ENCODE data around the gene SCAMP1.
"Not testable (repeated sequence)": the region's sequence is repeated elsewhere in the genome, so short reads cannot be mapped to it uniquely, and the experiment has no call there.

SCAMP1 gene

GRCh38 chr5:78359831-78360673, at the start of gene SCAMP1:
TSS of gene SCAMP1 (plus strand) at chr5:78360617. CDS start at chr5:78360672, 55 bp downstream.
- DNase-seq, result peak; percentile 98

DNA sequence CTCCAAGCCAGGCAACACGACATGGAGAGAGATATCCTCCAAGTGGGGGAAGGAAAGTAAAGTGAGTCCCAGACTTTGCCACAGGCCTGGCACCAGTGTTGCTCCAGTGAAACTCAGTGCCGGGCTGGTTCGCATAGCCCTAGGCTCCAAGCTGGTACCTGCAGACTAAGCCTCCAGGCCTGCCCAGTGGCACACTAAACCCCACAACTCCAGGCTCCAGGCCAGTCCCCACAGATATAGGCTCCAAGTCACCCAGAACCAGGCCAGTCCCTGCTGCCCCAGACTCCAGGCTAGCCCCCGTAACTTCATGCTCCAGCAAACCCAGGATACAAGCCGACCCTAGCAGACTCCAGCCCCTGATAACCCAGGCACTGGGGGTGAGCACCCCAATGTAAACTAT, 42.9 kb upstream of the SCAMP1 start:
- no peak for DNase-seq

- DNase-seq, result no peak
Measured at GRCh38 chr5:78318337-78318736, 42.1 kb upstream of the SCAMP1 start.

DNA sequence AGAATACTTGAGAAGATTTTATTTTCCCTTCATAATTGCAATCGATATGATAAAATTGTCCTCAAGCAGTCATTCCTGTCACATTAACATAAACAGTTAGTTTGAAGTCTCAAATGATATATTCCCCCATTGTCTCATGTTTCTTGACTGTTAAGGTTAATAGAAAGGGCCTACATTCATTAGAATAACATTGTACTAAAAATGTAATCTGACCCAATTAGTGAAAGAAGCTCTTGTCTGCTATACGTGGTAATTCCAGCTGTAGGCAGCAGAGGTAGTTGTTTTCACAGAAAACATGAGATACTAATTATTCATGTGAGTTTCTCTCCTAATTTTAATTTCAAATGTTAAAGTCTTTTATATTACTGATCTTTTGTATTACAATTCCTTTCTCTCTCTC, 40.0 kb upstream of the SCAMP1 start:
- peak; percentile 47 for DNase-seq

DNA sequence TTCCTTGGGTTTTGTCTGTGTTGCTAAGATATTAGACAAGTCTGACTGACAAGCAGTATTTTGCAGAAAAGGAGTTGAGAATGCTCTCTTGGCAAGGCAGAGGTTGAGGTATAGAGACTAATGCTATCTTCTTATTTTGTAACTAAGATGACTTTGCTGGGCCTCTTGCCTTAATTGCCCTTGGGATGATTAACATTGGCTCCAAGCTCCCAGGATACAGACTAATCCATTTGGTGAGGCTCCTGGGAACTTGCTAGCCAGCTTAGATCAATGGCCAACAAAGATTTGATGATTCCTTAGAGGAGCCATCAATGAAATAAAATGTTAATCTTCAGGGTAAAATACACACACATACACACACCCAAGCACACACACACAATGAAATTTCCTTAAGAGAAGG, 37.2 kb upstream of the SCAMP1 start:
- no peak for DNase-seq

DNA sequence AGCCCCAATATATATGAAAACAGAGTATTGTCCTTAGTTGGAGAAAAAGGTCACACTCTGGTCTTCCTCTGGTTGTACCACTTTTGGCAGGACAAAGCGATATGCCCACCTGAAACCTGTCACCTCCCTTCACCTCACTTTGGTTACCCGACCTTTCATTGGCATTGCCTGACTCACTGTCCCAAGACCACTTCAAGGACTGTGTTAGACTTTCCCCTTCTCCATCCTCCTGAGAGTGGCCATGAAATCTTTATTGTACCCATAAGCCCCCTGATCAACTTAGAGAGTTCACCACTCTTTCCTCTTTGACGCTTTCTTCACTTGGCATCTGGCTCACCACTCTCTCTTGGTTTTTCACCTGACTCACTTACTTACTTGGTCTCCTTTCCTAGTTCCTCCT, 33.5 kb upstream of the SCAMP1 start:
- no peak for DNase-seq

GRCh38 chr5:78327761-78328510, 32.5 kb upstream of the SCAMP1 start:
- no peak for DNase-seq

DNA sequence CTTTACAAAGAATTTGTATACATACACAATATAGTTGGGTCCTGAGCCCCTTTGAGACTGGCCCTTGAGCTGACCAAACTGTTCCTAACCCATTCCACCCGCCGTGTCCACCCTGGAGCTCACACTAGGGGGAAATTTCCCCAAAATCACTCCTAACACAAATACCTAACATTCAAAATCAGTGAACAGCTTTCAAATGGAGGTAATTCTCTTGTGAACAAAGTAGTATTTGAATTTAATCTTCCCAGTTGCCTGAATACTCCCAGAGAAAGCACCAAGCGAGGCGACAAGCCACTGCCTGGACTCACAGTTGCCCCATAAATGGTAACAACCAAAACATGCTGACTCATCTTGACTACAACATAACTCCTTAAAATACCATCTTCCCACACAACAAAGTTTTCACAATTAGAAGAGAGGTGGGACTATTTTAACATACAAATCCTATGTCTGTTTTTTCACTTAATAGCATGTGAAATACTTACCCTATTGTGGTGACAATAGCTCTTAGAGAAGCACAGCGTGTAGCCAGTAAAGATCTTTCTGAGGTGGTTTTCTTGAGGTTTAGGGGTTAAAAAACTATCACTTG, 31.7 kb upstream of the SCAMP1 start:
- DNase-seq, result peak; percentile 34

- no peak for DNase-seq
Measured at GRCh38 chr5:78331523-78332080, 28.8 kb upstream of the SCAMP1 start.

GRCh38 chr5:78334811-78335210, 25.6 kb upstream of the SCAMP1 start:
- no peak for DNase-seq

- DNase-seq, result no peak
Measured at GRCh38 chr5:78335976-78336375, 24.4 kb upstream of the SCAMP1 start.

DNA sequence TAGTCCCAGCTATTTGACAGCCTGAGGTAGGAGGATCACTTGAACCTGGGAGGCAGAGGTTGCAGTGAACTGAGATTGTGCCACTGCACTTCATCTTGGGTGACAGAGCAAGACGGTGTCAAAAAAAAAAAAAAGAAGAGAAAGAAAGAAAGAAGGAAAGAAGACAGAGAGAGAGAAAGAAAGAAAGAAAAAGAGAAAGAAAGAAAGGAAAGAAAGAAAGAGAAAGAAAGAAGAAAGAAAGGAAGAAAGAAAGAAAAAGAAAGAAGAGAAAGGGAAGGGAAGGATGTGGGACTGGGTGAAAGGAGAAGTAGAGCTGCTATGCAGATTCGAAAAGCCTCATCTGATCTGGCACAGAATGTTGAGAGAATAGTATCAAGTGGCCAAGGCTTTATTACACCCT, 23.7 kb upstream of the SCAMP1 start:
- peak; percentile 17 for DNase-seq

- peak; percentile 76 for DNase-seq
Measured at GRCh38 chr5:78339617-78340436, 20.6 kb upstream of the SCAMP1 start.

DNA sequence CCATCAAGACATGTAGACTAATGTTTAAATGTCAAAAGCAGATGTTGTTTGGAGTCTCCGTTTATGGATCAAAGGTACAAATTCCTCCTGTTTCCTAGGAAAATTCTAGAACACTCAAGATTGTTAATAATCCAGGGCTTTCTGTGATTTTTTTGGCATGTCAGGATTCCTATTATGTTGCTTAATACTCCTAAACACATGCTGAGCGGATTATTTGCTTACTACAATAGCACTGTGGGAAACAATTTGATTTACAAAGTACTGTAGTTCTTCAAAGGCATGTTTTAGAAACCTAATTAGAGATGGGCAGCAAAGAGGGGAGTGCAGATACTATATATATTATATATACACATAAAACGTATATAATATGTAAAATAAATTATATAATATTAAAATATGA, 19.0 kb upstream of the SCAMP1 start:
- DNase-seq, result no peak

GRCh38 chr5:78345485-78345884, 14.9 kb upstream of the SCAMP1 start:
- peak; percentile 19 for DNase-seq

DNA sequence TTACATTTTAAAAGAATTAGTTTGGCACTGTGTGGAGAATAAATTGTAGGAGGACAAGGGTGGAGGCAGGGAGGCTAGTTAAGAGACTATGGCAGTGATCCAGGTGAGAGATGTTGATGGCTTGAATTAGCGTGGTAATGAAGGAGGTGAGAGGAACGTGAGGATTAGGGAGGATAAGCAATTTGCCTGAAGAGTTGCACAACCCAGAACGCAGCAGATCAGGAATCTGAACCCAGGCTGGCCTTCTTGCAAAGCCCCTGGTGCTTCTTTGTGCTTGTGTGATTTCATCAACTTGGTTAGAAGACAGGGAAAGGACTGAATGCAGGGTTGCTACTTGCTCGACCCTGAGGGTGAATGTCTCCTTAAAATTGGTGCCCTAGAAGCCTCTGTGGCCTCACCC, 6.9 kb upstream of the SCAMP1 start:
- no peak for DNase-seq

- peak; percentile 38 for DNase-seq
Measured at GRCh38 chr5:78354066-78354670, 6.2 kb upstream of the SCAMP1 start.

DNA sequence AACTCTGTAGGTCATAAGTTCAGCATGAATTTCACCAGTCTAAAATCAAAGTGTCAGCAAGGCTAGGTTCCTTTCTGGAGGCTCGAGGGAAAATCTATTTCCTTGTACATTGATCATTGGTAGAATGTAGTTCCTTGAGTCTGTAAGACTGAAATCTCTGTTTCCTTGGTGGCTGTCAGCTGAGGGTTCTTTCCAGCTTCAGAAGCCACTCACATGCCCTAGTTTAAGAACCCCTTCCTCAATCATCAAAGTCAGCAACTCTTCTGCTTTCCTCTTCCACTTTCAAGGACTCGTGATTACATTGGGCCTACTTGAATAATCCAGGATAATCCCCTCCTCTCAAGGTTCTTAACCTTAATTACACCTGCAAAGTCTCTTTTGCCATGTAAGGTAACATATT, 4.9 kb upstream of the SCAMP1 start:
- peak; percentile 36 for DNase-seq

DNA sequence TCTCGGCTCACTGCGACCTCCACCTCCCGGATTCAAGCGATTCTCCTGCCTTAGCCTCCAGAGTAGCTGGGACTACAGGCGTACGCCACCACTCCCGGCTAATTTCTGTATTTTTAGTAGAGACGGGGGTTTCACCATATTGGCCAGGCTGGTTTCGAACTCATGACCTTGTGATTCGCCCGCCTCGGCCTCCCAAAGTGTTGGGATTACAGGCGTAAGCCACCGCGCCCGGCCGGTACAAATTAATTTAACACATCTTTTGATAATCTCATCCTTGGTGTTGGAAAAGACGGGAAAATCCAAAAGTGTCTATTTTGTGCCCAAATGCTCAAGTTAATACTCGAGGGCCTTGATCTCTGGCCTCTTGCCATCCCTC, 974 bp upstream of the SCAMP1 start:
- not testable (repeated sequence) for DNase-seq

- DNase-seq, result no peak
Measured at GRCh38 chr5:78360674-78360923, 182 bp downstream of the SCAMP1 start.

DNA sequence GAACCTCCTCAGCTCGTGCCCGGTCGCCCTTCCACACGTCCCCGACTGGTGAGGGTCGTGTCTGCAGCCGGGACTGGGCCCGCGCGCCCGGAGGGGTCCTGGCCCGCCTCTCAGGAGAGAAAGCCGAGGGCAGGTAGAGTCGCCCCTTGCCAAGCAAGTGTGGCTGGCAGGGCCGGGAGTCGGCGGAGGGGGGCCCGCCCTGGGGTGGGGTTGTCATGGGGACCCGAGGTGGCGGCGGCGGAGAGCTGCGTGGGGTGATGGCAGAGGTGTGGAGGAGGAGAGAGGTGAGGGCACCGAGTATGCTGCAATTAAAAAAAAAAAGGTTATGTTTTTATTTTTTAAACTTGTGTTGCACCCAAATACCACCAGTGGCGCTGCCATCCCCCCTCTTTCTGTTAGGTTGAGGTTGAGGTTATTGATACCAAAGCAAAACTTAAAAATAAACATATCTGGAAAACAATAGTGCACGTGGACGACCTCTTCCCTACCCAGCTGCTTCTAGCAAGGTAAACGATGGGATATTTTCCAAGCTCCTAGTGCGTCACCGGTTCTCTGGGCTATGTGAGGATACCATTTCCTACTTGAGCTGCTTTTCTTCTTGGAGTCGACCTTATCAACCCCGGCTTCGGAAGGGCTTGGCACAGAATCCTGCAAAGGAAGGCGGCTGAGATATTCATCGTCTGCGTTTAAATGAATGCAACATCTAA, 660 bp downstream of the SCAMP1 start:
- no peak for DNase-seq

- DNase-seq, result peak; percentile 67
Measured at GRCh38 chr5:78361631-78361993, 1.2 kb downstream of the SCAMP1 start.
